Esophagus muscularis mucosa (tissue), 3 donors: Measurements from ENCODE around the gene SYMPK.

Experiments
- POLR2AphosphoS5 ChIP-seq, 2 donors: sonication (generic); formaldehyde crosslinking; IDR thresholded peaks; one replicate each; pipeline ENCODE4 v1.6.1; 2017; ENCODE audit warnings: antibody characterized with exemption in 2 of 2
- TF ChIP-seq, protein P1 (sequence below), 3 experiments: fragments of 200-600 bp in 2 of 3; fragments of 450-650 bp in 1 of 3; sonication (generic) in 2 of 3; IDR thresholded peaks; one replicate each; pipeline ENCODE4 v1.5.1; 2017 to 2019; ENCODE audit warnings: antibody characterized with exemption in 3 of 3, mild to moderate bottlenecking in 2 of 3, moderate library complexity in 1 of 3

DNA sequence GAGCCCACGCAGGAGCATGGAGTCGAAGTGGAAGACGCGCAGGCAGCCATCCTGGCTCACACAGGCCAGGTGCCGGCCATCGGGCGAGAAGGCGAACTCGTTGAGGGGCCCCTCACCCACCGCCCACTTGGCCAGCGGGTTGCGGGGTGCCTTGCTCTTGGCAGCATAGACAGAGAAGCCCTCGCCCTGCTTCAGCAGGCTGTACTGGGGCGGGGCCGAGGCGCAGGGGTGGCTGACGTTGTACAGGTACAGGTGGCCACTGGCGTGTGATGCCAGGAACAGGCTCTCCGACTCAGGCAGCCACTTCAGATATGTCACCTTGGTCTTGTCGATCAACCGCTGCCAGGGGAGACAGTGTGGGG is 76.4 kb downstream of the SYMPK start:
- TF ChIP-seq, protein P1, sequence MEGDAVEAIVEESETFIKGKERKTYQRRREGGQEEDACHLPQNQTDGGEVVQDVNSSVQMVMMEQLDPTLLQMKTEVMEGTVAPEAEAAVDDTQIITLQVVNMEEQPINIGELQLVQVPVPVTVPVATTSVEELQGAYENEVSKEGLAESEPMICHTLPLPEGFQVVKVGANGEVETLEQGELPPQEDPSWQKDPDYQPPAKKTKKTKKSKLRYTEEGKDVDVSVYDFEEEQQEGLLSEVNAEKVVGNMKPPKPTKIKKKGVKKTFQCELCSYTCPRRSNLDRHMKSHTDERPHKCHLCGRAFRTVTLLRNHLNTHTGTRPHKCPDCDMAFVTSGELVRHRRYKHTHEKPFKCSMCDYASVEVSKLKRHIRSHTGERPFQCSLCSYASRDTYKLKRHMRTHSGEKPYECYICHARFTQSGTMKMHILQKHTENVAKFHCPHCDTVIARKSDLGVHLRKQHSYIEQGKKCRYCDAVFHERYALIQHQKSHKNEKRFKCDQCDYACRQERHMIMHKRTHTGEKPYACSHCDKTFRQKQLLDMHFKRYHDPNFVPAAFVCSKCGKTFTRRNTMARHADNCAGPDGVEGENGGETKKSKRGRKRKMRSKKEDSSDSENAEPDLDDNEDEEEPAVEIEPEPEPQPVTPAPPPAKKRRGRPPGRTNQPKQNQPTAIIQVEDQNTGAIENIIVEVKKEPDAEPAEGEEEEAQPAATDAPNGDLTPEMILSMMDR (IDR thresholded peaks at IDR 0.05) = no peak
- no peak for TF ChIP-seq POLR2AphosphoS5 (IDR thresholded peaks at IDR 0.05)
